Neural progenitor cell (in vitro differentiated cells): Measurements from ENCODE around the gene PES1. TPM values are rescaled to one million over a fixed set of nuclear protein-coding genes. Genes with fewer than 3 reads are reported as not detected.

ENCODE experiments used
- DNase-seq: peaks from one replicate; pipeline ENCODE4 v3.0.0-alpha.2; 2016; ENCODE audit warnings: low spot score
- H2AFZ ChIP-seq: fragments of 200-600 bp; sonication (generic); replicated peaks from 2 replicates; pipeline ENCODE4 v1.6.1; 2016; ENCODE audit warnings: antibody characterized with exemption
- H3F3A ChIP-seq: fragments of 200-600 bp; sonication (generic); 2 replicates; pipeline ENCODE4 v1.6.1; 2016; ENCODE audit warnings: antibody characterized with exemption, low read depth
- H3K27ac ChIP-seq: fragments of 200-600 bp; sonication (generic); 2 replicates; pipeline ENCODE4 v1.5.1; 2016; ENCODE audit warnings: mild to moderate bottlenecking
- H3K27me3 ChIP-seq: fragments of 200-600 bp; sonication (generic); 2 replicates; pipeline ENCODE4 v1.6.1; 2016; ENCODE audit warnings: mild to moderate bottlenecking, moderate library complexity
- H3K36me3 ChIP-seq: fragments of 200-600 bp; sonication (generic); 2 replicates; pipeline ENCODE4 v1.5.1; 2016
- H3K4me1 ChIP-seq: fragments of 200-600 bp; sonication (generic); 2 replicates; pipeline ENCODE4 v1.6.1; 2016; ENCODE audit warnings: mixed run types
- H3K4me2 ChIP-seq: fragments of 200-600 bp; sonication (generic); 2 replicates; pipeline ENCODE4 v1.6.1; 2016
- H3K4me3 ChIP-seq: fragments of 200-600 bp; sonication (generic); 2 replicates; pipeline ENCODE4 v1.5.1; 2016
- H3K79me2 ChIP-seq: fragments of 200-600 bp; sonication (generic); 2 replicates; pipeline ENCODE4 v1.6.1; 2016; ENCODE audit warnings: low read depth
- H3K9ac ChIP-seq: fragments of 200-600 bp; sonication (generic); 2 replicates; pipeline ENCODE4 v1.6.1; 2016
- H3K9me3 ChIP-seq: fragments of 200-600 bp; sonication (generic); 2 replicates; pipeline ENCODE4 v1.5.1; 2016; ENCODE audit warnings: low read depth
- H4K20me1 ChIP-seq: fragments of 200-600 bp; sonication (generic); 2 replicates; pipeline ENCODE4 v1.6.1; 2016; ENCODE audit warnings: low read depth
- H3K27ac Mint-ChIP-seq: 3 replicates; pipeline ENCODE4 v1.8.0; 2021; ENCODE audit warnings: mixed read lengths
- H3K27me3 Mint-ChIP-seq: 2 replicates; pipeline ENCODE4 v1.8.0; 2022; ENCODE audit warnings: low read depth, mild to moderate bottlenecking, inconsistent platforms, moderate library complexity, mixed read lengths; ENCODE audit not compliant: insufficient read depth
- H3K36me3 Mint-ChIP-seq: 3 replicates; pipeline ENCODE4 v1.8.0; 2021; ENCODE audit warnings: mixed read lengths
- H3K4me1 Mint-ChIP-seq: 3 replicates; pipeline ENCODE4 v1.8.0; 2021; ENCODE audit warnings: mixed read lengths
- H3K4me3 Mint-ChIP-seq: 3 replicates; pipeline ENCODE4 v1.8.0; 2021; ENCODE audit warnings: mild to moderate bottlenecking, moderate library complexity, mixed read lengths
- H3K9me3 Mint-ChIP-seq: 3 replicates; pipeline ENCODE4 v1.8.0; 2020; ENCODE audit warnings: mixed read lengths
- EZH2 ChIP-seq: fragments of 200-600 bp; sonication (generic); IDR thresholded peaks from 2 replicates; pipeline ENCODE4 v1.6.1; 2017; ENCODE audit warnings: antibody characterized with exemption, mild to moderate bottlenecking, moderate library complexity
- EZH2phosphoT487 ChIP-seq: fragments of 200-600 bp; sonication (generic); IDR thresholded peaks from 2 replicates; pipeline ENCODE4 v1.6.1; 2017; ENCODE audit warnings: antibody characterized with exemption
- total RNA-seq: library from RNA; depleted of rRNA; stranded (reverse); fragments of >200 nt; gene quantifications from 2 replicates; pipeline ENCODE4 v1.2.3, GENCODE V29; 2015; ENCODE audit warnings: low replicate concordance
- TF ChIP-seq, protein P1 (sequence below): fragments of 200-600 bp; sonication (generic); IDR thresholded peaks from 2 replicates; pipeline ENCODE4 v1.5.1; 2017; ENCODE audit warnings: antibody characterized with exemption, mild to moderate bottlenecking

Gene PES1
- total RNA-seq, 1 donor from 2014 or later = 30.2 TPM

DNA sequence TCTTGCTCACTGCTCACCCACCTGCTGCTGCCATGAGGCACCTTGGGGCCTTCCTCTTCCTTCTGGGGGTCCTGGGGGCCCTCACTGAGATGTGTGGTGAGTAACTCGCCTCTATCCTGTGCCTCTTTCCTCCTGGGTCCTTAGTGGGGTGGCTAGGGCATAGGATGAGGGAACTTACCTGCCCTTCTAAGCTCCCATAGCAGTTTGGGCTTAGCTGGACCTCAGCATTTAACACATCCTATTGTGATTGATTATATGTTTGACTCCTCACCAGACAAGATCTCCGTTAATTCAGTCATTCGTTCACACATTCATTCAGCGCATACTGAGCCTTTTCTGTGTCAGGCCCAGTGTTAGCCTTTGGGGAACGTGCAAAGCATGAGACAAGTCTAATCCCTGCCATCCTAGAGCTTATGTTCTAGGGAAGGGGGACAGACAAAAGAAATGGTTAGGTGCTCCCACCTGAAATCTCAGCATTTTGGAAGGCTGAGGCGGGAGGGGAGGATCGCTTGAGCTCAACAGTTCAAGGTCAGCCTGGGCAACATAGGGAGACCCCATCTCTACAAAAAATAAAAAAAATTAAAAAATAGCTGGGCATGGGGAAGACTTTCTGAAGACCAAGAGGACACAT, 15.7 kb upstream of the PES1 start:
- peak overlapping the region; percentile 91 for H3K4me2 ChIP-seq
- no peaks in the 10 kb centered on the region for H3K27me3 ChIP-seq
- peak overlapping the region; percentile 91 for H3K27ac ChIP-seq
- Mint-ChIP-seq H3K4me1 (peaks cover 53% of the 10 kb centered on the region), H3K36me3 (peaks cover 6% of the 10 kb centered on the region), H3K4me3 (peak overlapping the region; percentile 91), H3K27ac (peak overlapping the region; percentile 97), H3K9me3 (no peaks in the 10 kb centered on the region), H3K27me3 (peaks cover 15% of the 10 kb centered on the region)
- H2AFZ ChIP-seq = no peak overlapping the region
- peak overlapping the region; percentile 58 for H3K4me3 ChIP-seq
- H4K20me1 ChIP-seq = no peaks in the 10 kb centered on the region
- H3K4me1 ChIP-seq = peaks cover 30% of the 10 kb centered on the region
- H3F3A ChIP-seq = peaks cover 23% of the 10 kb centered on the region
- peak; percentile 28 for DNase-seq
- H3K36me3 ChIP-seq = no peaks in the 10 kb centered on the region
- H3K79me2 ChIP-seq = peaks cover 24% of the 10 kb centered on the region
- no peak overlapping the region for H3K9ac ChIP-seq
- no peaks in the 10 kb centered on the region for H3K9me3 ChIP-seq
- TF ChIP-seq EZH2phosphoT487 (no peak), EZH2 (no peak)
- TF ChIP-seq, protein P1, sequence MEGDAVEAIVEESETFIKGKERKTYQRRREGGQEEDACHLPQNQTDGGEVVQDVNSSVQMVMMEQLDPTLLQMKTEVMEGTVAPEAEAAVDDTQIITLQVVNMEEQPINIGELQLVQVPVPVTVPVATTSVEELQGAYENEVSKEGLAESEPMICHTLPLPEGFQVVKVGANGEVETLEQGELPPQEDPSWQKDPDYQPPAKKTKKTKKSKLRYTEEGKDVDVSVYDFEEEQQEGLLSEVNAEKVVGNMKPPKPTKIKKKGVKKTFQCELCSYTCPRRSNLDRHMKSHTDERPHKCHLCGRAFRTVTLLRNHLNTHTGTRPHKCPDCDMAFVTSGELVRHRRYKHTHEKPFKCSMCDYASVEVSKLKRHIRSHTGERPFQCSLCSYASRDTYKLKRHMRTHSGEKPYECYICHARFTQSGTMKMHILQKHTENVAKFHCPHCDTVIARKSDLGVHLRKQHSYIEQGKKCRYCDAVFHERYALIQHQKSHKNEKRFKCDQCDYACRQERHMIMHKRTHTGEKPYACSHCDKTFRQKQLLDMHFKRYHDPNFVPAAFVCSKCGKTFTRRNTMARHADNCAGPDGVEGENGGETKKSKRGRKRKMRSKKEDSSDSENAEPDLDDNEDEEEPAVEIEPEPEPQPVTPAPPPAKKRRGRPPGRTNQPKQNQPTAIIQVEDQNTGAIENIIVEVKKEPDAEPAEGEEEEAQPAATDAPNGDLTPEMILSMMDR = no peak

DNA sequence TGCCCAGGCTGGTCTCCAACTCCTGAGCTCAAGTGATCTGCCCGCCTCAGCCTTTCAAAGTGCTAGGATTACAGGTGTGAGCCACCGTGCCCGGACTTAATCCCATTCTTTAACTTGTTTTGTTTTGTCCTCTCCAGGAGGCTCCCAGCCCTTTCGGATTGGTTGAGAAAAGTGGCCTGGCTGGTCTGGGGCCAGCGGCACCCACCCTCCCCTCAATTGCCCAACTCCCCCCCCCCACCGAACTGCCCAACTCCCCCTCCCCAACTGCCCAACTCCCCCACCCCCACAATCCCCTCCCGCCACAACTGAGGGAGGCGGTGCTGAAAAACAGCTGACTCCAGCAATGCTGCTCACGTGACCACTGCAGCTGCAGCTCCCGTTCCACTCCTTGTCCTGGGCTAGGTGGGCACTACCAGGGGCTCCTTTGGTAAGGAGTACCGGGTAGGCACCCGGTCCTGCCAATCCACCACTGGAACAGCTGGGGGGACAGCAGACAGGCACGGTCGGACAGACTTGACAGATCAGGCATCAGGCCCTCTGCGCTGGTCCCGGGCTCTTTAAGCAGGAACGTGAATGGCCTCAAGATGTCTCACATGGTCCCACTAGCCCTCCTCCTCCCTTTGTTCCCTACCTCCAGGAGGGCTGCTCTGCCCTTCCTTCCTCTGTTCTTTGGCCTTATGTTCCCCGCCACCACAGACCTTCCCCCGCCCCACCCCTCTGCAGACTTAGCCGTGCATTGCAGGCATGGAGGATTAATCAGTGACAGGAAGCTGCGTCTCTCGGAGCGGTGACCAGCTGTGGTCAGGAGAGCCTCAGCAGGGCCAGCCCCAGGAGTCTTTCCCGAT, 15.0 kb upstream of the PES1 start, which contains the start of gene TCN2:
TSS of gene TCN2 (plus strand) at position 720 of the 845 bp plus-strand sequence. CDS start 158 bp downstream, outside the sequence.
- H3K4me3 Mint-ChIP-seq = peak within 1 kb of the TSS; percentile 91
- peaks cover 24% of the 10 kb centered on the region for H3K79me2 ChIP-seq
- peaks cover 15% of the 10 kb centered on the region for H3K27me3 Mint-ChIP-seq
- no peaks in the 10 kb centered on the region for H4K20me1 ChIP-seq
- peak within 1 kb of the TSS; percentile 91 for H3K27ac ChIP-seq
- peak within 1 kb of the TSS; percentile 97 for H3K27ac Mint-ChIP-seq
- H3K9ac ChIP-seq = no peak within 1 kb of the TSS
- H3F3A ChIP-seq = peaks cover 23% of the 10 kb centered on the region
- no peak for TF ChIP-seq EZH2
- no peaks in the 10 kb centered on the region for H3K36me3 ChIP-seq
- DNase-seq = peak; percentile 96
- H3K4me3 ChIP-seq = peak within 1 kb of the TSS; percentile 58
- no peaks in the 10 kb centered on the region for H3K9me3 Mint-ChIP-seq
- peak within 1 kb of the TSS; percentile 91 for H3K4me2 ChIP-seq
- H3K27me3 ChIP-seq = no peaks in the 10 kb centered on the region
- H3K4me1 Mint-ChIP-seq = peaks cover 56% of the 10 kb centered on the region
- peaks cover 6% of the 10 kb centered on the region for H3K36me3 Mint-ChIP-seq
- no peaks in the 10 kb centered on the region for H3K9me3 ChIP-seq
- no peak within 1 kb of the TSS for H2AFZ ChIP-seq
- peaks cover 30% of the 10 kb centered on the region for H3K4me1 ChIP-seq

DNA sequence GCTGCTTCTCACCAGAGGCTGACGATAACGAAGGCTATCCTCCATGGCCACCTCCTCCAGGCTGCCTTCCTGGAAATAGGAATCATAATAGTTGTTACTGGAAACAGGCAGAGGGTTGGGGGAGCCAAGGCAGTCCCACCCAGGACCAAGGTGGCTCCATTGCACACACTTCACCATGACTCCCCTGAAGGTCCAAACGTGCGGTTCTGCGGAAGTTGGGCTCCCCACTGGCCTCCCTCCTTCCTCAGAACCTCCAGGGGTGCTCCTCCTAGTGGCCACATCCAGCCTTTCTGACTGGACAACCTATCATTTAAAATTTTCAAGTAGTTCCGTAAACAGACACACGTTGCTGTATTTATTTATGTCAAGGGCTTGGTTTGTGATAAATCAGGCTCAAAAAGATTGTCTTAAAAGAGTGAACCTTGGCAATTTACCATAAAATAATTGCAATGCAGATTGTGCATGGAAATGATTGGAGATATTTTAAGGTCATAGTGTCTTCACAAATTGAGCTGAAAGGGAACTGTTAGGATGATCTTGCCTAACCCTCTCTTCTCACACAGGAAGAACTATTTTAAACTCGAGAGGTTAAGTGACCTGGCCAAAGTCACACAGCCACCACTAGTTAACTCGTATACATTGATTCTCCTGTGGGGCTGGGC, 13.9 kb upstream of the PES1 start:
- peak overlapping the region; percentile 86 for H3K27ac Mint-ChIP-seq
- peaks cover 24% of the 10 kb centered on the region for H3K79me2 ChIP-seq
- peak; percentile 47 for DNase-seq
- H3K36me3 ChIP-seq = no peaks in the 10 kb centered on the region
- H3K9me3 Mint-ChIP-seq = no peaks in the 10 kb centered on the region
- H3K27ac ChIP-seq = peak overlapping the region; percentile 72
- no peak for TF ChIP-seq EZH2
- TF ChIP-seq, protein P1 = peak; percentile 78
- H3K4me3 Mint-ChIP-seq = peak overlapping the region; percentile 42
- no peaks in the 10 kb centered on the region for H3K36me3 Mint-ChIP-seq
- H4K20me1 ChIP-seq = no peaks in the 10 kb centered on the region
- no peaks in the 10 kb centered on the region for H3K9me3 ChIP-seq
- no peaks in the 10 kb centered on the region for H3K27me3 ChIP-seq
- H3K4me2 ChIP-seq = peak overlapping the region; percentile 91
- H3F3A ChIP-seq = peaks cover 23% of the 10 kb centered on the region
- peak overlapping the region; percentile 37 for H3K4me3 ChIP-seq
- H3K9ac ChIP-seq = no peak overlapping the region
- H3K27me3 Mint-ChIP-seq = peaks cover 12% of the 10 kb centered on the region
- peaks cover 30% of the 10 kb centered on the region for H3K4me1 ChIP-seq
- peaks cover 56% of the 10 kb centered on the region for H3K4me1 Mint-ChIP-seq
- H2AFZ ChIP-seq = peak overlapping the region; percentile 20
